CD4-positive, alpha-beta T cell treated with Interleukin-12 subunit alpha and Interleukin-12 subunit beta, for 1 hour (primary cell): ENCODE data around the gene RTL1.

Experiments used
- DNase-seq: peaks from one replicate; pipeline ENCODE4 v3.0.0-alpha.2; 2020

Gene RTL1

DNA sequence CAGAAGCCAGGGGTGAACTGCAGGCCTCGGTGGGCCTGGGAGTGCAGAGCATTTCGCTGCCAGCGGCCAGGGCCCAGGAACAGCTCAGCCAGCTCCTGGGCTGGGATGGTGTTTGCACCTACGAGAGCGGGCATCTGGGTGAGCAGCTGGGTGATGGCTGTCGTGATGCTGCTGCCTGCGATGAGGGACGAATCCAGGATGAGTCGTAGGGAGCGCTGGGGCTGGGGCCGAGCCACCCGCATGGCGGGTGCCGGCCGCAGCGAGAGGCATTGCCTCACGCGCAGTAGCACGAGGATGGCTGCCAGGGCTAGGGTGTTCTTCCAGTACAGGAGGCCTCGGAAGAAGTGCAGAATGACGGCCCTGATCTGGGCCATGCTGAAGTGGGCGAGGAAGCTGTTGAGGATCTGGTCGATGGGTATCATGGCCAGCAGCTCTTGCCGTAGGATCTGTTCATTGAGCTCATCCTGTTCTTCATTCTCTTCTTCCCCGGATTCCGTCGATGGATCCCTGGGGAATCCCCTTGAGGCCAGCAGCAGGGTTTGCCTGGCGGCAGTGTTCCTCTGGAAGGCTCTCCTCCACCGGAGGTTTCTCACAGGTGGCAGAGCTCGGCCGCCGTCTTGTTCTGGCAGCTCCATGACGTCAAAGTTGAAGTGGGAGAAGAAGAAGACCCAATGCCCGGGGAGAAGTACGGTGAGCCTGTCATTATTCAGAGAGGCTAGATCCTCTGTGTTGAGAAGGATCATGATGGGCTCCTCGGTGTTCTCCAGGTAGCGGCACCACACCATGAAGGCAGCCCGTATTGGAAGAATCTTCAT, 22.1 kb downstream of the RTL1 start:
- no peak for DNase-seq

- no peak for DNase-seq
Observed at GRCh38 chr14:100880271-100881101, 23.0 kb downstream of the RTL1 start.

DNA sequence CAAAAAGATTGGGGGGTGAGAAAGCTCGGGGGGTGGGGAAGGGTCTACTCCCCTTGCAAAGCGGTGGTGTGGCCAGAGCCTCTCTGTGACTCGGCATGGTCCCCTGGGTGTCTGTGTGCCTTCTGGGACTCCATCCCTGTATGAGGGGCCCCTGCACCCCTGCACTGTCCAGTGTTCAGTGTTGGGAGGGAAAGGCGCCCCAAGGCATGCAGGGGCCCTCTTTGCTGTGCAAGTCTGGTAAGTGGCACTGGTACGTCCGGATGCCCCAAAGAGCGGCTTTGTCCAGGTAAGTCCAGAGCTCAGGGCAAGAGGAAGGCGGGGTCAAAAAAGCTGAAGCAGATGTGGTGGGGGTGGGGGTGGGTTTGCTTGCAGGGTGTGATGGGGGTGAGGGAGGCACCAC, 23.7 kb downstream of the RTL1 start:
- no peak for DNase-seq

DNA sequence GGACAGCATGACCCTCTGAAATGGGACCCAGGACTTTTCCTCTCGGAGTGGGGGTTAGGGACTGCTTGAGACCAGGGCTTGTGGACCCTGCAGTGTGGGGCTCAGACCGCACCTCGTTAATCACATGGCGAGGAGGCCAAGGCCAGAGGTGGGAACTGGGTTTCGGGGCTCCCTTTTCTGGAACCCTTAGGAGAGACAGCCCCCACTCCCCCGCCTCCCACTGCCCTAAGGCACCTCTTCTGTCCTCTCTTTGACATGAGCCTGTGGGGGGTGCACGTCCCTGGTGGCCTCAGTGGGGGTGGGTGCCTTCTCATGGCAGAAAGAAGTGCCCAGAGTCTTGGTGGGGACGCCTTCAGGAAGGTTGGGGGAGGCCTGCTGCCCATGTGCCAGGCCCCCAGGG, 24.3 kb downstream of the RTL1 start:
- DNase-seq = no peak

DNA sequence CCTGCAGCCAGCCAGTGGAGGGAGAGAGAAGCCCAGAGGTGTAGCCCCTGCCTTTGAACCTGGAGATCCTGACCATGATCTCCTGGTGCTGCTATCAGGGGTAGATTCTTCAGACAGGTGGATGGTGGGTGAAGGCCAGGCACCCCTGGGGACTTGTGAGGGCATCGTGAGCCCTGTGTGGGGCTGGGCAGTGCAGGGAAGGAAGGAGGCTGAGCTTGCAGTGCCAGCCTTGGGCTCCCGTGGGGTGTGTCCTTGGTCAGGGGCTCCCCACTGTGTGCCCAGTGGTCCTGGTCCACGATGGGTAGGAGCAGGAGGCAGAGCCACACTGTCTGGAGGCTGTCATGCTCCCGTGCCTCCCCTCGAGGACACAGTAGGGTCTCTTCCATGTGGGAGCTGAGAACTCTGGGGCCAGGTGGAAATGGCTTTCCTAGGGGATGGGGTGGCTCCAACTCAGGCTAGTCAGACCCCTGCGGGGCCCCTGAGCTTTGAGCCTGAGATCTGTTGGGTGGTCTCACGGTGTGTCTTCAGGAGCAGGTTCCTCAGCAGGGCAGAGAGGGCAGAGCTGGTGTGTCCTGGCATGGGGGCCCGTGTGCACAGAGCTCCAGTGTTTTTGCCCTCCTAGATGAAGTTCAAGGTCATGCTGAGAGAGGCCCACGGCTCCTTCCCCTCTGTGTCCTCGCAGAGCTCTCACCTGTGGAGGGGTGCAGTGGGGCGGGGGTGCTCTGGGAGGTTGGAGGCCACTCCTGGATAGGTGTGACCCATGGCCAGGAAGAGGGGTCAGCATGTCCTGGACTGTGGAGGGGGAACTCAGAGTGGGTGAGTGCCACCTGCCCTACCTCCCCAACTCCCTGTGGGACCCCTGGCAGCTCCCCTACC, 25.0 kb downstream of the RTL1 start:
- no peak for DNase-seq

DNA sequence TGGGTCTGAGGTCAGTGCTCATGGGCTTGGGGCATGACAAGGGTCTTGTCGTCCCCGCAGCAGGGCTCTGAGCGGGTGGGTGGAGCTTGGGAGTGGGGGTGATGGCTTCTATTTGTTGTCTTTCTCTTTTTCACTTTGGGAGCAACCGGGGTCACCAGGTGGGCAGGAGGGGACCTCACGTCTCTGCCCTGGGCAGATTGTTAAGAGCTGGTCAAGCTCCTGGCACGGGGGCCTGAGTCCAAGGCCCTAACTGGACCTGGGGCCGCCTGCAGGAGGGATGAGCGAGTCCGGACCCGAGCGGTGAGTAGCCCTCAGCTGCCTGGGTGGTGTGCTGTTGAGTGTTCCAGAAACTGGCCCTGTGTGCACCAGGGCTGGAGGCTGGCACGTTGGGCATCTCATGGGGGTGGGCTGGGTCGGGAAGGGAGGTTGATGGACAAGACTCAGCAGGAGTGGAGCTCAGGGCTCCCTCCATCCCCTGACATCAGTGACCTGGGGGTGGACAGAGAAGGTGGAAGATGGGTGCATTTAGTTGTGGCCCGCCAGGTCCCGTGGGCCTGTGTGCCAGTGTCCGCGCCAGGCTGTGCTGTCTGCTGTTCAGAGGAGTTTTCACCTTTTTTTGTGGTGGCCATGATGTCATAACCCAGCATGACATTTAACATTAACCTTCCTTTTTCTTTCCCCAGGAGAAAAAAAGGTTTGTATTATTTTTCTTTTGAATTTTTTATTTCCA, 27.5 kb downstream of the RTL1 start:
- DNase-seq = no peak

GRCh38 chr14:100875126-100875525, 28.4 kb downstream of the RTL1 start:
- no peak for DNase-seq

GRCh38 chr14:100874411-100875091, 29.0 kb downstream of the RTL1 start:
- DNase-seq = no peak

- no peak for DNase-seq
Observed at GRCh38 chr14:100874051-100874410, 29.5 kb downstream of the RTL1 start.

GRCh38 chr14:100873096-100873482, 30.4 kb downstream of the RTL1 start:
- no peak for DNase-seq

DNA sequence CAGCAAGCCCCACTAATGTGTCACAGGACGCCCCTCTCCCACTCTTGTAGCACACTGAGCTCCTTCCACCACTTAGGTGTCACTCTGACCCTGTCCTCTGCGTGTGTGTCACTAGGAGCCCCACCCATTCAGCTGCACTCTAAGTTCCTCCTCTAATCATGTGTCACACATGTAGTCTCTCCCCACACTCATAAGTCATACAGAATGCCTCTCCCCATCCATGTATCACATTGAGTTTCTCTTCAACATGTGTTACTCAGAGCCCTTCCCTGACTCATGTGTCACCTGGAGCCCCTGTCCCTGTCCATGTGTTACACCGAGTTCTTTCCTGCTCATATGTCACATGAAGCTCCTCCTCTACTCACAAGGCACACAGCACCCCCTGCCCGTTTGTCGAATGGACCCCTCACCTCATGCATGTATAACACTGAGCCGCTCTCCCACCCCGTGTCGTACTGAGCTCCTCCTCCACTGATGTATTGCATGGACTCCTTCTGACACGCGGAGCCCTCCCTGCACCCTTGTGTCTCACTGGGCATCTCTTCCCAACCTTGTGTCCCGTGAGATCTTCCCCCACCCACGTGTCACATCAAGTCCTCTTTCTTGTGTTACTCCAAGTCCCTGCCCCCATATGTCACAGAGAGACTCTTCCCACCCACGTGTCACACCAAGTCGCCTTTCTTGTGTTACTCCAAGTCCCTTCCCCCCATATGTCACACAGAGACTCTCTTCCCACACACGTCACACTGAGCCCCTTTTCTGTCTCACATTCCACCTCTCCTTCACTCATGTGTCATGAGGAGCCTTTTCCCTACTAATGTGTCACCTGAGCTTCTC, 31.0 kb downstream of the RTL1 start:
- DNase-seq = no peak

GRCh38 chr14:100871234-100872186, 32.0 kb downstream of the RTL1 start:
- DNase-seq = no peak

DNA sequence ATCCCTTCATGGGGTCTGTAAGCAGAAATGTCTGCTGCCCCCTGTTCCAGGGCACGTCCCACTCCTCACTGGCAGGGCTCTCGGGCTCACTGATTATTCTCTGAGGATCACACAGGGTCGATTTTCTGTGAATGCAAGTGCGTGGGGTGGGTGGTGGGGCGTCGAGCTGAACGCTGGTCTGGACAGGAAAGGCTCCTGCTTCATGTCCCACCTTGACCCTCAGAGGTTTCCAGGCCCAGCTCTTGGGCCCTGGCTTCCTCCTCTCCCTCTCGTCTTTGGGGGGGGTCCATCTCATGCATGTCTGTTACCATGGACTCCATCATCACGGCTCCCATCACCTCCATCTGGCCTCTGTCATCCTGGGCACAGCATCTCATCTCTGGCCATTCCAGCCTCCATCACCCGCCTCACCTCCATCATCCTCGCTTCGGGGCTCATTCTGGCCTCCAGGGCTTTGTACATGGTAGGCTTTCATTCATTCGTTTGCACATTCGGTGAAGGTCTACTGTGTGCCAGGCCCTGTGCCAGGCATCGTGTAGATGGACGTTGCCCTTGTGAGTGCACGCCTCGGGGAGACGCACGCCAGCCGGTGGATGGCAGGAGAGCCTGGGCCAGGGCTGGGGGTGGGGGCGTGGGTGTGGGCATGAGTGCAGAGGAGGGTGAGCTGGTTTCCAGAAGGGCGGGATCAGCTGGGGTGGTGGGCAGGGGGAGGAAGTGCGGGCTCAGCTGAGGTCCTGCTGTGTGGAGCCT, 34.7 kb downstream of the RTL1 start:
- DNase-seq = no peak

DNA sequence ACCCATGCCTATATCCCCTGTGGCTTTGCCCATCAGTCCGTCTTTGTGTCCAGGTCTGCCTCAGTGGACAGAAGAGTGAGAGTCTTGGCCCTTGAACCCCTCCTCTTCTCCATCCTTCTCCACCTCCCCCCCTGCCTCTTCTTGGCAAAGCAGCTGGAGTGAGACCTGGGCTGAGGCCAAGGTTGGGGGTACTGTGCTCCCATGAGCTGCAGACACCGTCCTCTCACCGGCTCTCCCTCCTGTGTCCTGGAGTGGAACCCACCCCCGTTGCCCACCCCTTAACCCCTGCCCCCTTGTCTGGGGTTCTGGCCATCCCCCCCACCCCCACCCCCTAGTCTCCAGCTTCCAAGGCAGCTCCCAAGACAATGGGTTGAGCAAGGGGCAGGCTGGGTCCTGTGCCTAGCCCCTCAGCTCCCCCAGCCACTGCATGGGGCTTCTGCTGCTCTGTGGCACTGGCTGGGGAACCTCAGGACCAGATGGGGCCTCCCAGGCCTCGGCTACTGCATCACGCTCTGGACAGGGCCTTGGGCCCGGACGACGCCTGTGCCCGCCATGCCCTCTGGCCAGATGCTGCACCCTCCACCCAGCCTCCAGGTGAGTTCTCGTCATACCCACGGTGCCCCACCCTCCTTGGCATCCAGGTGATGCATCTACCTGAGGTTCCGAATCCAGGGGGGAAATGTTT, 35.7 kb downstream of the RTL1 start:
- no peak for DNase-seq

DNA sequence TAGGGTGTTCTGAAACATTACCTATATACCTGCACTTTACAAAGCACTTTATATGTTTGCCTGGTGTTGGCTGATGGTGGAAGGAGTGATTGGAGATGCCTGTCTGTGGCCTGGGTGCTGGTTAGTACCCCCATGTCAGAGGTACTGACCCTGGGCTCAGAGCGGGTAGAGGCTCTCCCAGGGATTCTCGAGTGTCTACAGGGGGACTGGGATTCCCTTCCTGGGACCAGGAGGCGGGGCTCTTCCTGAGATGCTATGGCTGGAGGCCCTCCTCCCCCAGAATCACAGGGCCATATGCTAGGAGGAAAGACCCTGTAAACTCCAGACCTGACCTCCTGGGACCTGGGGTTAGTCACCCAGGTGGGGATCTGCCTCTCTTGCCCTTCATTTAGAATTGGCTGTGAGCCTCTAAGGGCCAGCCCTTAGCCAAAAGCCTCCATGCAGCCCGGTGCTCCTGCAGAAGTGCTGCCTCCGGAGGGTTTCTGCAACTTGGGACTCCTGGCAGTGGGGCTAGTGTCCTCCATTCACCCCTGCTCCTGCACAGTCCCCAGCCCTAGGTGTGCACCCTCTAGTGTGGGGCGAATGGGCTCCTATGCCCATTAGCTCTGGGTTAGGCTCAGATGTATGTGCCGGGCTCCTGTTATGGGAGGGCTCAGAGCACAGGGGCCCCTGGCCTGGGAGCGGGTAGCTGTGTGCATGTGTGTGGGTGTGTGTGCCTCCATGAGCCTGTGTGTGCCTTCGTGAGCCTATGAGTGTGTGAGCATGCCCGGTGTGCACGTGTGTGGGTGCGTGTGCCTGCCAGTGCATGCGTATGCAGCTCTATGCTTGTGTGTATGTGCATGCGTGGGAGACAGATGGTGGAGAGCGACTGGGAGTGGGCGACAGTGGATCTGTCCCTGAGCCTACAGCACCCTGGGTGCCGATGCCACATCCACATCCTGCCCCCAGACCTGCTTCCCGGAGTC, 36.6 kb downstream of the RTL1 start:
- DNase-seq = no peak

GRCh38 chr14:100865682-100866591, 37.6 kb downstream of the RTL1 start:
- no peak for DNase-seq
